ENCODE data around the gene HAPLN2.

The HAPLN2 gene

DNA sequence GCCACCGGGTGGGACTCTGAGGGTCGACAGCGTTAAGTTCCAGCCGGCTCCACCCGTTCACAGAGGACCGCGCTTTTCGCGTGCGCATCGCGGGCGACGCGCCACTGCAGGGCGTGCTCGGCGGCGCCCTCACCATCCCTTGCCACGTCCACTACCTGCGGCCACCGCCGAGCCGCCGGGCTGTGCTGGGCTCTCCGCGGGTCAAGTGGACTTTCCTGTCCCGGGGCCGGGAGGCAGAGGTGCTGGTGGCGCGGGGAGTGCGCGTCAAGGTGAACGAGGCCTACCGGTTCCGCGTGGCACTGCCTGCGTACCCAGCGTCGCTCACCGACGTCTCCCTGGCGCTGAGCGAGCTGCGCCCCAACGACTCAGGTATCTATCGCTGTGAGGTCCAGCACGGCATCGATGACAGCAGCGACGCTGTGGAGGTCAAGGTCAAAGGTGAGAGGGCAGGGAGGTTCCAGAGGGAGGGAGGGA lies 27.6 kb downstream of the HAPLN2 start:
- DNase-seq = no peak

DNA sequence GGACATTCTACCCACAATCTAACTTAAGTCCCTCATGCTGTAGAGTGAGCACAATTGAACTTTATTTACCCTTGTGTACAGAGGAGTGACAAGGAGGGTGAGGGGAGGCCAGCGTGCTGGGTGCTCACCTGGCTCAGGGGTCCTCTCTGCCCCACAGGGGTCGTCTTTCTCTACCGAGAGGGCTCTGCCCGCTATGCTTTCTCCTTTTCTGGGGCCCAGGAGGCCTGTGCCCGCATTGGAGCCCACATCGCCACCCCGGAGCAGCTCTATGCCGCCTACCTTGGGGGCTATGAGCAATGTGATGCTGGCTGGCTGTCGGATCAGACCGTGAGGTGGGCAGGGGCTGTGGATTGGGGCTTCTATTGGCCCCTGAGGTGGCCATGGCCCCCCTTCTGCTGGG lies 28.1 kb downstream of the HAPLN2 start:
- DNase-seq = no peak

- no peak for DNase-seq
Measured at GRCh38 chr1:156648496-156648895, 29.3 kb downstream of the HAPLN2 start.

GRCh38 chr1:156648951-156649350 lies 29.7 kb downstream of the HAPLN2 start:
- DNase-seq = no peak

DNA sequence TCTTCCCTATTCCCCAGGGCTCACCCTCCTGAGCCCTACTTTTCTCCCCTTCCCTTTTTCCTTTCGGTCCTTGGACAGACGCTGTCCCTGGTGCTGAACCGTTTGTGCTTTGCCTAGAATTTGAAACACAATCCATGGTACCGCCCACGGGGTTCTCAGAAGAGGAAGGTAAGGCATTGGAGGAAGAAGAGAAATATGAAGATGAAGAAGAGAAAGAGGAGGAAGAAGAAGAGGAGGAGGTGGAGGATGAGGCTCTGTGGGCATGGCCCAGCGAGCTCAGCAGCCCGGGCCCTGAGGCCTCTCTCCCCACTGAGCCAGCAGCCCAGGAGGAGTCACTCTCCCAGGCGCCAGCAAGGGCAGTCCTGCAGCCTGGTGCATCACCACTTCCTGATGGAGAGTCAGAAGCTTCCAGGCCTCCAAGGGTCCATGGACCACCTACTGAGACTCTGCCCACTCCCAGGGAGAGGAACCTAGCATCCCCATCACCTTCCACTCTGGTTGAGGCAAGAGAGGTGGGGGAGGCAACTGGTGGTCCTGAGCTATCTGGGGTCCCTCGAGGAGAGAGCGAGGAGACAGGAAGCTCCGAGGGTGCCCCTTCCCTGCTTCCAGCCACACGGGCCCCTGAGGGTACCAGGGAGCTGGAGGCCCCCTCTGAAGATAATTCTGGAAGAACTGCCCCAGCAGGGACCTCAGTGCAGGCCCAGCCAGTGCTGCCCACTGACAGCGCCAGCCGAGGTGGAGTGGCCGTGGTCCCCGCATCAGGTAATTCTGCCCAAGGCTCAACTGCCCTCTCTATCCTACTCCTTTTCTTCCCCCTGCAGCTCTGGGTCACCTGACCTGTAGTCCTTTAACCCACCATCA lies 33.1 kb downstream of the HAPLN2 start:
- DNase-seq = peak; percentile 75

GRCh38 chr1:156652992-156653355 lies 33.8 kb downstream of the HAPLN2 start:
- DNase-seq = no peak

GRCh38 chr1:156654700-156655099 lies 35.5 kb downstream of the HAPLN2 start:
- DNase-seq = no peak

DNA sequence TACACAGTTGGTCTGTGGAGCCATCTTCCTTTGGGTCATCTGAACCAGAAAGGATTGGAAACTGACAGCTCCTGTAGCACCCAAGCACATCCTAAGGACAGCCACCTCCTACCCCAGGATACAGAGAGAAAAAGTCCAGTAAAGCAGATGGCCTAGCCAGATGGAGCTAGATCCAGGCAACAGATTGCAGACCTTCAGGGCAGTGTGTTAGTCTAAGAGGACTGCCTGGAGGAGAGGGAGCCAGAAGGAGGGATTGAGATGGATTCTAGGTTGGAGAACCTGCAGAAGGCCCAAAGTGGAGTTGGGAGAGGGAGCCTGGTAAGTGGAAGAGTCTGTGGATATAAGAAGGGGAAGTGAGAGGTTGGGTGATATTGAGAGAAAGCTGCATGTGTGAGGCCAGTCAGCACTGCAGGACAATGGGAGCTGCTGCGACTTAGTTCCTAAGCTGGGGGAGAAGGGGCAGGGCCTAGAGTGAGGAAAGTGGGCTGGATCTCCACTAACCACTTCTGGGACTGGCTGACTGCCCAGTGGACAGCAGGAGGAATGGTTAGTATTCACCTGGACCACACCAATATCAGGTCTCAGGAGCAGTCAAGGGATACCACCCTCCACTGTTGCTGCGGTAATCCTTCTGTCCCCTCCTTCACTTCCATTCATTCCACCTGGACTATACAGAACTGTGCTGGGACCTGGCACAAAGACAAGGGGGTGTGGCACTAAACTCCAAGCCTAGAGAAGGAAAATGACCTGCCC lies 36.1 kb downstream of the HAPLN2 start:
- no peak for DNase-seq

DNA sequence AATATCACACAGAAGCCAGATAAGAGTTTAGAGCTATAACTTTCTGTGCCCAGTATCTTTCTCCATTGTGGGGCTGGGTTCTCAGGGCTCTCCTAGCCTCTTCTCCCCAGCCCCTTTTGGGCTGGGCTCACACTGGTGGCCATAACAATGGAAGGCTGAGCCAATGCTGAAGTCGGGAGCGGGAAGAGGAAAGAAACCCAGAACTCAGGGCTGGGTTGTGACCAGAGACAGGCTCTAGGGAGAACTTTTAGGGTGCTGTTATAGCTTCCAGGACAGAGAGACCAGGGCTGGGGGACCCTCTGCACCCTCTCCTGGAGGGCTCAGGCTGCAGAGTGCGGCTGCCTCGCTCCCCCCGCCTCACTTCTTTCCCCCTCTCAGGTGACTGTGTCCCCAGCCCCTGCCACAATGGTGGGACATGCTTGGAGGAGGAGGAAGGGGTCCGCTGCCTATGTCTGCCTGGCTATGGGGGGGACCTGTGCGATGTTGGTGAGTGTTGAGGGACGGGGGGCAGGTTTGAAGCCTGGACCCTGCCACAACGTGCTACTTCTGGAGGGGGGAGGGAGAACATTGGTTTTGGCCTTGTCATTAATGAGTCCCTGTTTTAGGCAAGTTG lies 36.8 kb downstream of the HAPLN2 start:
- DNase-seq = no peak

GRCh38 chr1:156656806-156657740 lies 37.9 kb downstream of the HAPLN2 start:
- DNase-seq = peak; percentile 84

DNA sequence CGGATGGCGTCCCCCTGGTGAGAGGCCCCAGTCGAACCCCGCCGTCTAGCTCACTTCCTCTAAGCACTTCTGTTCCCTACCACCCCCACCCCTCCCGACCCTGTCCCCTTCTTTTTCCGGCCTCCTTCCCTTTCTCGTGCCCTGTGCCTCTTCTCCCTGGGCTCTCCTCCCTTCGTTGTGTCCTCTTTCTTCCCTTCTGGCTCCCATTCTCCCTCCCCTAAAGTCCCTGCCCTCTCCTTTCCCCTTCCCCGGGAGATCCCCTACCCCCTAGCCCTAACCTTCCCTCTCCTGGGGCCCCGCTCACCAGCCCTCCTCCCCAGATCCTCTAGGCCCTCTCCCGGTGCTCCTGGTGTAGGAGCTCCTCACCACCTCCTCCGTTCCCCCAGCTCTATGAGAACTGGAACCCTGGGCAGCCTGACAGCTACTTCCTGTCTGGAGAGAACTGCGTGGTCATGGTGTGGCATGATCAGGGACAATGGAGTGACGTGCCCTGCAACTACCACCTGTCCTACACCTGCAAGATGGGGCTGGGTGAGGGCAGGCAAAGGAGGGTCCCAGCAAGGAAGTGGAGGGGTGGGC lies 38.6 kb downstream of the HAPLN2 start:
- no peak for DNase-seq

DNA sequence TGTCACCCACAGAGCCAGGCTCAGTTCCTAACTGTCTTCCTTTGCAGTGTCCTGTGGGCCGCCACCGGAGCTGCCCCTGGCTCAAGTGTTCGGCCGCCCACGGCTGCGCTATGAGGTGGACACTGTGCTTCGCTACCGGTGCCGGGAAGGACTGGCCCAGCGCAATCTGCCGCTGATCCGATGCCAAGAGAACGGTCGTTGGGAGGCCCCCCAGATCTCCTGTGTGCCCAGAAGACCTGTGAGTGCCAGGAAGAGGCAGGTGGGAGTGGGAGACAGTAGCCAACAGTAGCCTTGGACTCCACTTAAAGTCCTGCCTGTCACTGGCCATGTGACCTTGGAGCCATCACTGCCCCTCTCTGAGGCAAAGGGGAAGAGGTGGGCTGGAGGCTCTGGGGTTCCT lies 39.3 kb downstream of the HAPLN2 start:
- DNase-seq = no peak

DNA sequence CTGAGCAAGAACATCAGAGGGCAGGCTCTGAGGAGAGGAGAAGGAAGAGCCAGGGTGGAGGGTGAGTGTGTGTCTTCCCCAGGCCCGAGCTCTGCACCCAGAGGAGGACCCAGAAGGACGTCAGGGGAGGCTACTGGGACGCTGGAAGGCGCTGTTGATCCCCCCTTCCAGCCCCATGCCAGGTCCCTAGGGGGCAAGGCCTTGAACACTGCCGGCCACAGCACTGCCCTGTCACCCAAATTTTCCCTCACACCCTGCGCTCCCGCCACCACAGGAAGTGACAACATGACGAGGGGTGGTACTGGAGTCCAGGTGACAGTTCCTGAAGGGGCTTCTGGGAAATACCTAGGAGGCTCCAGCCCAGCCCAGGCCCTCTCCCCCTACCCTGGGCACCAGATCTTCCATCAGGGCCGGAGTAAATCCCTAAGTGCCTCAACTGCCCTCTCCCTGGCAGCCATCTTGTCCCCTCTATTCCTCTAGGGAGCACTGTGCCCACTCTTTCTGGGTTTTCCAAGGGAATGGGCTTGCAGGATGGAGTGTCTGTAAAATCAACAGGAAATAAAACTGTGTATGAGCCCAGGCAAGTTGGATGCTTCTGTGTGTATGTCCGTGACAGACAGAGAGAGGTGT lies 39.8 kb downstream of the HAPLN2 start:
- no peak for DNase-seq

- no peak for DNase-seq
Measured at GRCh38 chr1:156659661-156659987, 40.4 kb downstream of the HAPLN2 start.

DNA sequence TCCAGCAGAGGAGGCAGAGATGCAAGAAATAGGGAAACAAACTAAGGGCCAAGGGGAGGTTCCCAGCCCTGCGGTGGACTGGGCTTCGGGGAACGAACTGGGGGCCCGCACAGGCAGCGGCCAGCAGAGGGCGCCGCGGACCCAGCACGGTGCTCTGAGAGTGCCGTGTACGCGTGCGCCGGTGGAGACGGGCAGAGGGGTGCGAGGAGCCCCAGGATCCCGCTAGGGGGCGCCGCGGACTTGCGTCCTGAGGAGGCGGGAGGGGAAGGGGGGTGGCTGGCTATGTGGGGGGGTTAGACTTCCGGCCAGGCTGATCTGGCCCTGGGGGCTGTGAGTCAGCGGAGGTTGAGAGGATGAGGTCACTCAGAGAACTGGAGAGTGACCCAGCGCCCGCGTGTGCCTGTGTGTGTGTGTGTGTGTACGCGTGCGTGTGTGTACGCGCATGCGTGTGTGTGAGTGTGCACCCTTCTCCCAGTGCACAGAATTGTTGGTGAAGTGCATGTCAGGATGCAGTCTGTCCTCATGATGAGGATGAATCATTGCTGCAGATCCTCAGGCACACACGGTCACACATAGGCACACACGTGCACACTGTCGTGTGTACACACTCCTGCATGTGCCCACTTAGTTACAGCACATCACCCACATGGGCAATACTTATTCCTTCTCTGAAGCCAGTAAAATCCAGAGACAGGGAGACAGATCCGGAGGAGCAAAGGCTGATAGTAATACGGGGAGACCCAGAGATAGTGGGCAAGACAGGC lies 41.0 kb downstream of the HAPLN2 start:
- DNase-seq = peak; percentile 99

DNA sequence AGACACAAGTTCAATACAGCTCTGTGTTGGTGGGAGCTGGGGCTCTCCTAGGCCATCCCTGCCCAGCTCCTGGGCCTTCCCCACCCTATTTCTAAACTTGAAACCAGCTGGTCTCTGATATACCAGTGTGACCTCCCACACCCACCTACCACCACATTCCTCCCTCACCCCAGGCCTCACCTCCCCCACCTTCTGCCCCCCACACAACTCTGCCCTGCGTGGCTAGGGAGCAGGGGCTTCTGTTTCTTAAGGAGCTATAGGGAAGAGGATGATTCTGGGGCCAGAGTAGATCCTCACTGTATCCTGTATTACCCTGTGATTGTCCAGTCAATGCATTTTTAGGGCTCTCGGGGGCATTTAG lies 41.5 kb downstream of the HAPLN2 start:
- no peak for DNase-seq

GRCh38 chr1:156662005-156662799 lies 43.0 kb downstream of the HAPLN2 start:
- peak; percentile 97 for DNase-seq

DNA sequence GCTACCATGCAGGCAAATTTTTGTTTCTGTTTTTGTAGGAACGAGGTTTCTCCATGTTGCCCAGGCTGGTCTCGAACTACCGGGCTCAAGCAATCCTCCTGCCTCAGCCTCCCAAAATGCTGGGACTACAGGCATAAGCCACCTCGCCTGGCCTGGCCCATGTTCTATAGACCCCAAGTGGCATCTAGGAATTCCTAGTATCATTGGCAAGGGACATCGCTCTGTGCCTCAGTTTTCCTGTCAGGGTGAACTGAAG lies 43.5 kb downstream of the HAPLN2 start:
- no peak for DNase-seq

GRCh38 chr1:156663178-156663577 lies 44.0 kb downstream of the HAPLN2 start:
- peak; percentile 87 for DNase-seq

- DNase-seq = peak; percentile 90
Measured at GRCh38 chr1:156664046-156664766, 45.0 kb downstream of the HAPLN2 start.
